K562 (cell line): Measurements from ENCODE around the gene SP2. TPM values are rescaled to one million over a fixed set of nuclear protein-coding genes. Genes with fewer than 3 reads are reported as not detected.

Experiments used
- BHLHE40 ChIP-seq: IDR thresholded peaks from 2 replicates; pipeline ENCODE4 v1.6.1; 2011; ENCODE audit warnings: low read length, improper control_type of control experiment
- CAMTA2 ChIP-seq: fragments of 250-450 bp; sonication (Bioruptor Pico); conservative IDR thresholded peaks from 2 replicates; pipeline ENCODE4 v1.5.1; 2022
- CEBPB ChIP-seq: fragments of 450-650 bp; IDR thresholded peaks from 2 replicates; pipeline ENCODE4 v1.6.1; 2016; ENCODE audit warnings: missing genetic modification characterization, missing compliant biosample characterization
- E2F3 ChIP-seq: fragments of 250-450 bp; sonication (Bioruptor Pico); IDR thresholded peaks from 2 replicates; pipeline ENCODE4 v1.4.0; 2020; ENCODE audit warnings: mild to moderate bottlenecking
- FOXM1 ChIP-seq, 2 experiments: fragments of 450-650 bp in 1 of 2; sonication (generic) in 1 of 2; formaldehyde crosslinking in 1 of 2; IDR thresholded peaks; 2 replicates each; pipeline versions ENCODE4 v1.6.1 to v1.9.0; 2017 to 2022; ENCODE audit warnings: low read depth in 2 of 2, mild to moderate bottlenecking in 2 of 2, missing genetic modification reagents in 1 of 2, moderate library complexity in 1 of 2
- LARP7 ChIP-seq: fragments of 450-650 bp; IDR thresholded peaks from 2 replicates; pipeline ENCODE4 v1.6.1; 2016
- MEIS2 ChIP-seq: fragments of 450-650 bp; IDR thresholded peaks from 2 replicates; pipeline ENCODE4 v1.6.1; 2014; ENCODE audit warnings: mild to moderate bottlenecking; ENCODE audit not compliant: partially characterized antibody
- PPARD ChIP-seq: fragments of 250-450 bp; sonication (Bioruptor Pico); IDR thresholded peaks from 2 replicates; pipeline ENCODE4 v1.8.0; 2022; ENCODE audit warnings: inconsistent platforms, mild to moderate bottlenecking, moderate library complexity
- PTBP1 ChIP-seq: fragments of 200-400 bp; formaldehyde crosslinking; IDR thresholded peaks from 2 replicates; pipeline ENCODE4 v1.6.1; 2017; ENCODE audit warnings: low read depth, low read length
- RAD51 ChIP-seq: fragments of 450-650 bp; IDR thresholded peaks from 2 replicates; pipeline ENCODE4 v1.7.1; 2016; ENCODE audit warnings: low read depth, mild to moderate bottlenecking, borderline replicate concordance
- SIRT6 ChIP-seq: IDR thresholded peaks from one replicate; pipeline ENCODE4 v1.6.1; 2012; ENCODE audit warnings: low read depth, mild to moderate bottlenecking, control low read depth, inconsistent platforms, low read length, moderate library complexity
- SMAD2 ChIP-seq: fragments of 150-350 bp; IDR thresholded peaks from 2 replicates; pipeline ENCODE4 v1.6.1; 2014; ENCODE audit warnings: low read depth, mild to moderate bottlenecking, low read length
- STAG1 ChIP-seq: sonication (generic); formaldehyde crosslinking; IDR thresholded peaks from 2 replicates; pipeline ENCODE4 v1.5.0; 2020; ENCODE audit warnings: missing genetic modification reagents, borderline replicate concordance
- TFAM ChIP-seq: fragments of 250-450 bp; sonication (Bioruptor Pico); conservative IDR thresholded peaks from 2 replicates; pipeline ENCODE4 v1.5.0; 2021; ENCODE audit warnings: mild to moderate bottlenecking, moderate library complexity
- polyA plus RNA-seq, 8 experiments: library from polyadenylated mRNA; depleted of rRNA in 4 of 8; stranded (reverse) in 5 of 8; unstranded in 3 of 8; fragments of >200 nt; fragmentation: Nextera tagmentation in 2 of 8; fragmentation: Illumina TruSeq in 1 of 8; extraction: Ambion mirVana in 2 of 8; extraction: Trizol in 1 of 8; gene quantifications; 2 replicates each; pipeline versions ENCODE4 v1.2.1 to v1.2.3, GENCODE V29; 2011 to 2014; ENCODE audit warnings: inconsistent platforms in 1 of 8, missing spikeins in 1 of 8
- total RNA-seq, 7 experiments: library from RNA; depleted of rRNA in 6 of 7; stranded (reverse); fragments of >200 nt in 6 of 7; fragmentation: Illumina TruSeq in 2 of 7; extraction: Trizol in 2 of 7; gene quantifications; 2 replicates each; pipeline versions ENCODE4 v1.2.1 to v1.2.3, GENCODE V29; 2011 to 2021; ENCODE audit warnings: low replicate concordance in 1 of 7
- TF ChIP-seq, protein P1 (sequence below): fragments of 450-650 bp; IDR thresholded peaks from 2 replicates; pipeline ENCODE4 v1.6.1; 2018; ENCODE audit not compliant: partially characterized antibody
- TF ChIP-seq, protein P2 (sequence below): fragments of 250-450 bp; sonication (Bioruptor Pico); IDR thresholded peaks from 2 replicates; pipeline ENCODE4 v1.8.0; 2021; ENCODE audit warnings: moderate library complexity, mild to moderate bottlenecking, inconsistent platforms
- TF ChIP-seq, protein P3 (sequence below): fragments of 250-450 bp; sonication (Bioruptor Pico); IDR thresholded peaks from 2 replicates; pipeline ENCODE4 v1.5.0; 2020; ENCODE audit warnings: mild to moderate bottlenecking, borderline replicate concordance
- TF ChIP-seq, protein P4 (sequence below): fragments of 450-650 bp; IDR thresholded peaks from 2 replicates; pipeline ENCODE4 v1.6.1; 2018; ENCODE audit warnings: mild to moderate bottlenecking, low read depth; ENCODE audit not compliant: partially characterized antibody
- TF ChIP-seq, protein P5 (sequence below): fragments of 450-650 bp; formaldehyde crosslinking; conservative IDR thresholded peaks from 2 replicates; pipeline ENCODE4 v1.4.0; 2022; ENCODE audit warnings: mild to moderate bottlenecking, missing genetic modification characterization

SP2 gene
- total and polyA plus RNA-seq, 9 of the 15 experiments (the other 6 are each of a cell fraction or from before 2014, with no cell fraction given), result 0.77 to 22.3 (median 2.3) TPM

DNA sequence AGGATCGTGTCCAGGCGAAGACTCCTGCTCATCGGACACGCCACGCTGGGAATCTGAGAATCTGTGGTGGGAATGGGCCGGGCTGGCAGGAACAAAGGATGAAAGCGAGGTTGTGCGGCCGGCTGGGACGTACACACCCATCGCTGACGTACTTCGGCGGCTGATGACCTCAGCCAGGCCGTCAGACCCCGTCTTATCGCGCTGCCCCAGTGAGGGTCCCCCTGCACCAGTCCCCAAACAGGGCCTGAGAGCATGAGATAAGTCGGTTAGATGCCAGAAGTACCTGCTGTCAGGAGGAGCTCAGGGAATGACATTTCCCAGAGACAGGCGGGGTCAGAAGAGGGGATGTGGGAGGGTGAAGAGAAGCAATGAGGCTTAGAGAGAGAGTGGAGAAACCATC is 29.1 kb upstream of the SP2 start (continued):
- TF ChIP-seq, protein P1, sequence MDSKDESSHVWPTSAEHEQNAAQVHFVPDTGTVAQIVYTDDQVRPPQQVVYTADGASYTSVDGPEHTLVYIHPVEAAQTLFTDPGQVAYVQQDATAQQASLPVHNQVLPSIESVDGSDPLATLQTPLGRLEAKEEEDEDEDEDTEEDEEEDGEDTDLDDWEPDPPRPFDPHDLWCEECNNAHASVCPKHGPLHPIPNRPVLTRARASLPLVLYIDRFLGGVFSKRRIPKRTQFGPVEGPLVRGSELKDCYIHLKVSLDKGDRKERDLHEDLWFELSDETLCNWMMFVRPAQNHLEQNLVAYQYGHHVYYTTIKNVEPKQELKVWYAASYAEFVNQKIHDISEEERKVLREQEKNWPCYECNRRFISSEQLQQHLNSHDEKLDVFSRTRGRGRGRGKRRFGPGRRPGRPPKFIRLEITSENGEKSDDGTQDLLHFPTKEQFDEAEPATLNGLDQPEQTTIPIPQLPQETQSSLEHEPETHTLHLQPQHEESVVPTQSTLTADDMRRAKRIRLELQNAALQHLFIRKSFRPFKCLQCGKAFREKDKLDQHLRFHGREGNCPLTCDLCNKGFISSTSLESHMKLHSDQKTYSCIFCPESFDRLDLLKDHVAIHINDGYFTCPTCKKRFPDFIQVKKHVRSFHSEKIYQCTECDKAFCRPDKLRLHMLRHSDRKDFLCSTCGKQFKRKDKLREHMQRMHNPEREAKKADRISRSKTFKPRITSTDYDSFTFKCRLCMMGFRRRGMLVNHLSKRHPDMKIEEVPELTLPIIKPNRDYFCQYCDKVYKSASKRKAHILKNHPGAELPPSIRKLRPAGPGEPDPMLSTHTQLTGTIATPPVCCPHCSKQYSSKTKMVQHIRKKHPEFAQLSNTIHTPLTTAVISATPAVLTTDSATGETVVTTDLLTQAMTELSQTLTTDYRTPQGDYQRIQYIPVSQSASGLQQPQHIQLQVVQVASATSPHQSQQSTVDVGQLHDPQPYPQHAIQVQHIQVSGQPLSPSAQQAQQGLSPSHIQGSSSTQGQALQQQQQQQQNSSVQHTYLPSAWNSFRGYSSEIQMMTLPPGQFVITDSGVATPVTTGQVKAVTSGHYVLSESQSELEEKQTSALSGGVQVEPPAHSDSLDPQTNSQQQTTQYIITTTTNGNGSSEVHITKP, result peak; percentile 54
- no peak for TF ChIP-seq LARP7
- TF ChIP-seq SMAD2, result no peak
- no peak for TF ChIP-seq PTBP1
- TF ChIP-seq CAMTA2 (CRISPR knock-in tag), result no peak
- TF ChIP-seq, protein P2, sequence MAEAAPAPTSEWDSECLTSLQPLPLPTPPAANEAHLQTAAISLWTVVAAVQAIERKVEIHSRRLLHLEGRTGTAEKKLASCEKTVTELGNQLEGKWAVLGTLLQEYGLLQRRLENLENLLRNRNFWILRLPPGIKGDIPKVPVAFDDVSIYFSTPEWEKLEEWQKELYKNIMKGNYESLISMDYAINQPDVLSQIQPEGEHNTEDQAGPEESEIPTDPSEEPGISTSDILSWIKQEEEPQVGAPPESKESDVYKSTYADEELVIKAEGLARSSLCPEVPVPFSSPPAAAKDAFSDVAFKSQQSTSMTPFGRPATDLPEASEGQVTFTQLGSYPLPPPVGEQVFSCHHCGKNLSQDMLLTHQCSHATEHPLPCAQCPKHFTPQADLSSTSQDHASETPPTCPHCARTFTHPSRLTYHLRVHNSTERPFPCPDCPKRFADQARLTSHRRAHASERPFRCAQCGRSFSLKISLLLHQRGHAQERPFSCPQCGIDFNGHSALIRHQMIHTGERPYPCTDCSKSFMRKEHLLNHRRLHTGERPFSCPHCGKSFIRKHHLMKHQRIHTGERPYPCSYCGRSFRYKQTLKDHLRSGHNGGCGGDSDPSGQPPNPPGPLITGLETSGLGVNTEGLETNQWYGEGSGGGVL (CRISPR knock-in tag), result no peak
- peak; percentile 99 for TF ChIP-seq MEIS2
- no peak for TF ChIP-seq STAG1 (CRISPR knock-in tag)
- no peak for TF ChIP-seq TFAM
- TF ChIP-seq CEBPB (tag), result no peak
- TF ChIP-seq, protein P3, sequence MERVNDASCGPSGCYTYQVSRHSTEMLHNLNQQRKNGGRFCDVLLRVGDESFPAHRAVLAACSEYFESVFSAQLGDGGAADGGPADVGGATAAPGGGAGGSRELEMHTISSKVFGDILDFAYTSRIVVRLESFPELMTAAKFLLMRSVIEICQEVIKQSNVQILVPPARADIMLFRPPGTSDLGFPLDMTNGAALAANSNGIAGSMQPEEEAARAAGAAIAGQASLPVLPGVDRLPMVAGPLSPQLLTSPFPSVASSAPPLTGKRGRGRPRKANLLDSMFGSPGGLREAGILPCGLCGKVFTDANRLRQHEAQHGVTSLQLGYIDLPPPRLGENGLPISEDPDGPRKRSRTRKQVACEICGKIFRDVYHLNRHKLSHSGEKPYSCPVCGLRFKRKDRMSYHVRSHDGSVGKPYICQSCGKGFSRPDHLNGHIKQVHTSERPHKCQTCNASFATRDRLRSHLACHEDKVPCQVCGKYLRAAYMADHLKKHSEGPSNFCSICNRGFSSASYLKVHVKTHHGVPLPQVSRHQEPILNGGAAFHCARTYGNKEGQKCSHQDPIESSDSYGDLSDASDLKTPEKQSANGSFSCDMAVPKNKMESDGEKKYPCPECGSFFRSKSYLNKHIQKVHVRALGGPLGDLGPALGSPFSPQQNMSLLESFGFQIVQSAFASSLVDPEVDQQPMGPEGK, result no peak
- TF ChIP-seq SIRT6, result no peak
- TF ChIP-seq BHLHE40, result peak; percentile 78
- no peak for TF ChIP-seq E2F3 (CRISPR knock-in tag)
- TF ChIP-seq, protein P4, sequence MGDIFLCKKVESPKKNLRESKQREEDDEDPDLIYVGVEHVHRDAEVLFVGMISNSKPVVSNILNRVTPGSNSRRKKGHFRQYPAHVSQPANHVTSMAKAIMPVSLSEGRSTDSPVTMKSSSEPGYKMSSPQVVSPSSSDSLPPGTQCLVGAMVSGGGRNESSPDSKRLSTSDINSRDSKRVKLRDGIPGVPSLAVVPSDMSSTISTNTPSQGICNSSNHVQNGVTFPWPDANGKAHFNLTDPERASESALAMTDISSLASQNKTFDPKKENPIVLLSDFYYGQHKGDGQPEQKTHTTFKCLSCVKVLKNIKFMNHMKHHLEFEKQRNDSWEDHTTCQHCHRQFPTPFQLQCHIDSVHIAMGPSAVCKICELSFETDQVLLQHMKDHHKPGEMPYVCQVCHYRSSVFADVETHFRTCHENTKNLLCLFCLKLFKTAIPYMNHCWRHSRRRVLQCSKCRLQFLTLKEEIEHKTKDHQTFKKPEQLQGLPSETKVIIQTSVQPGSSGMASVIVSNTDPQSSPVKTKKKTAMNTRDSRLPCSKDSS, result no peak
- no peak for TF ChIP-seq PPARD (CRISPR knock-in tag)
- TF ChIP-seq RAD51, result peak; percentile 54; the same call in 1 of the 2 replicates
- TF ChIP-seq, protein P5, sequence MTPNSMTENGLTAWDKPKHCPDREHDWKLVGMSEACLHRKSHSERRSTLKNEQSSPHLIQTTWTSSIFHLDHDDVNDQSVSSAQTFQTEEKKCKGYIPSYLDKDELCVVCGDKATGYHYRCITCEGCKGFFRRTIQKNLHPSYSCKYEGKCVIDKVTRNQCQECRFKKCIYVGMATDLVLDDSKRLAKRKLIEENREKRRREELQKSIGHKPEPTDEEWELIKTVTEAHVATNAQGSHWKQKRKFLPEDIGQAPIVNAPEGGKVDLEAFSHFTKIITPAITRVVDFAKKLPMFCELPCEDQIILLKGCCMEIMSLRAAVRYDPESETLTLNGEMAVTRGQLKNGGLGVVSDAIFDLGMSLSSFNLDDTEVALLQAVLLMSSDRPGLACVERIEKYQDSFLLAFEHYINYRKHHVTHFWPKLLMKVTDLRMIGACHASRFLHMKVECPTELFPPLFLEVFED (CRISPR knock-in tag), result 0 out of 2 replicates have a peak, but pooled peaks have one; percentile 57
- peak; percentile 97 for TF ChIP-seq FOXM1 (IDR thresholded peaks at IDR 0.05; ENCODE audit: low read depth)
- no peak for TF ChIP-seq FOXM1 (CRISPR knock-in tag; IDR thresholded peaks at IDR 0.05; ENCODE audit: low read depth)
